ENCODE results near the gene AGMAT.

Gene AGMAT

GRCh38 chr1:15524283-15525049 lies 60.4 kb downstream of the AGMAT start:
- H3K4me2 ChIP-seq (ENCODE audit: low read depth, low read length) = no peak overlapping the region
- H3K79me2 ChIP-seq (ENCODE audit: low read length) = peaks cover 24% of the 10 kb centered on the region
- H3K4me1 ChIP-seq (ENCODE audit: low read length) = peaks cover 16% of the 10 kb centered on the region
- peak overlapping the region; percentile 82; the same call in 1 of the 2 replicates for H3K27ac ChIP-seq (ENCODE audit: low read length)
- peak; percentile 98 for DNase-seq
- H3K27me3 ChIP-seq (replicated peaks; ENCODE audit: insufficient read depth, low read length) = no peaks in the 10 kb centered on the region
- no peak overlapping the region; the same call in 1 of the 2 replicates for H2AFZ ChIP-seq (ENCODE audit: low read length)
- peak overlapping the region; percentile 88 for H3K4me3 ChIP-seq (ENCODE audit: low read length)
- no peaks in the 10 kb centered on the region for H4K20me1 ChIP-seq (ENCODE audit: insufficient read depth, low read length)
- H3K9ac ChIP-seq (ENCODE audit: low read length) = peak overlapping the region; percentile 73
- no peaks in the 10 kb centered on the region for H3K9me3 ChIP-seq (replicated peaks; ENCODE audit: insufficient read depth, low read length)
- H3F3A ChIP-seq (ENCODE audit: insufficient read depth, low read length) = peaks cover 10% of the 10 kb centered on the region
- TF ChIP-seq EZH2 (optimal IDR thresholded peaks at IDR 0.05; ENCODE audit: low read depth, low read length) = no peak
- TF ChIP-seq EZH2phosphoT487 (IDR thresholded peaks at IDR 0.05; ENCODE audit: low read length) = no peak
- TF ChIP-seq CTCF (IDR thresholded peaks at IDR 0.05; ENCODE audit: low read length) = no peak
- no peaks in the 10 kb centered on the region for H3K36me3 ChIP-seq (replicated peaks; ENCODE audit: insufficient read depth, low read length)
- no peaks in the 10 kb centered on the region for H3K9me2 ChIP-seq (replicated peaks; ENCODE audit: insufficient read depth, low read length)

GRCh38 chr1:15524021-15524282 lies 60.9 kb downstream of the AGMAT start, which contains the start of gene CASP9:
TSS of gene CASP9 (minus strand) at chr1:15524215. CDS start at chr1:15524200, 15 bp downstream.
- peak within 1 kb of the TSS; percentile 97 for H2AFZ ChIP-seq (ENCODE audit: low read length)
- TF ChIP-seq CTCF (IDR thresholded peaks at IDR 0.05; ENCODE audit: low read length) (no peak), EZH2phosphoT487 (IDR thresholded peaks at IDR 0.05; ENCODE audit: low read length) (no peak), EZH2 (optimal IDR thresholded peaks at IDR 0.05; ENCODE audit: low read depth, low read length) (no peak)
- peaks cover 10% of the 10 kb centered on the region for H3F3A ChIP-seq (ENCODE audit: insufficient read depth, low read length)

GRCh38 chr1:15523104-15524020 lies 61.5 kb downstream of the AGMAT start:
- Histone ChIP-seq H3K9ac (ENCODE audit: low read length) (peak overlapping the region; percentile 78), H3K27me3 (replicated peaks; ENCODE audit: insufficient read depth, low read length) (no peaks in the 10 kb centered on the region), H3K9me2 (replicated peaks; ENCODE audit: insufficient read depth, low read length) (no peaks in the 10 kb centered on the region), H3K4me1 (ENCODE audit: low read length) (peaks cover 16% of the 10 kb centered on the region), H3K4me3 (ENCODE audit: low read length) (peak overlapping the region; percentile 88), H3K36me3 (replicated peaks; ENCODE audit: insufficient read depth, low read length) (no peaks in the 10 kb centered on the region), H3K4me2 (ENCODE audit: low read depth, low read length) (peak overlapping the region; percentile 94), H4K20me1 (ENCODE audit: insufficient read depth, low read length) (no peaks in the 10 kb centered on the region), H3F3A (ENCODE audit: insufficient read depth, low read length) (peaks cover 10% of the 10 kb centered on the region), H2AFZ (ENCODE audit: low read length) (peak overlapping the region; percentile 97), H3K9me3 (replicated peaks; ENCODE audit: insufficient read depth, low read length) (no peaks in the 10 kb centered on the region), H3K27ac (ENCODE audit: low read length) (peak overlapping the region; percentile 40; the same call in 1 of the 2 replicates), H3K79me2 (ENCODE audit: low read length) (peaks cover 19% of the 10 kb centered on the region)
- TF ChIP-seq EZH2 (optimal IDR thresholded peaks at IDR 0.05; ENCODE audit: low read depth, low read length) (no peak), CTCF (IDR thresholded peaks at IDR 0.05; ENCODE audit: low read length) (no peak), EZH2phosphoT487 (IDR thresholded peaks at IDR 0.05; ENCODE audit: low read length) (no peak)
- DNase-seq = peak; percentile 10

More at GRCh38 chr1:15524021-15524282, 60.9 kb downstream of the AGMAT start, which contains the start of gene CASP9:
- Histone ChIP-seq H3K9ac (ENCODE audit: low read length) (peak within 1 kb of the TSS; percentile 78), H3K4me2 (ENCODE audit: low read depth, low read length) (peak within 1 kb of the TSS; percentile 94), H3K36me3 (replicated peaks; ENCODE audit: insufficient read depth, low read length) (no peaks in the 10 kb centered on the region), H3K79me2 (ENCODE audit: low read length) (peaks cover 23% of the 10 kb centered on the region), H4K20me1 (ENCODE audit: insufficient read depth, low read length) (no peaks in the 10 kb centered on the region), H3K4me3 (ENCODE audit: low read length) (peak within 1 kb of the TSS; percentile 93), H3K4me1 (ENCODE audit: low read length) (peaks cover 16% of the 10 kb centered on the region), H3K9me3 (replicated peaks; ENCODE audit: insufficient read depth, low read length) (no peaks in the 10 kb centered on the region), H3K27me3 (replicated peaks; ENCODE audit: insufficient read depth, low read length) (no peaks in the 10 kb centered on the region), H3K27ac (ENCODE audit: low read length) (peak within 1 kb of the TSS; percentile 82; the same call in 1 of the 2 replicates), H3K9me2 (replicated peaks; ENCODE audit: insufficient read depth, low read length) (no peaks in the 10 kb centered on the region)
- no peak for DNase-seq

All from MM.1S (cell line).